ENCODE measurements around the gene ZIC4. TPM values are rescaled to one million over a fixed set of nuclear protein-coding genes. Genes with fewer than 3 reads are reported as not detected.

The ZIC4 gene
- total RNA-seq, 2 experiments from 2014 or later = not detected

DNA sequence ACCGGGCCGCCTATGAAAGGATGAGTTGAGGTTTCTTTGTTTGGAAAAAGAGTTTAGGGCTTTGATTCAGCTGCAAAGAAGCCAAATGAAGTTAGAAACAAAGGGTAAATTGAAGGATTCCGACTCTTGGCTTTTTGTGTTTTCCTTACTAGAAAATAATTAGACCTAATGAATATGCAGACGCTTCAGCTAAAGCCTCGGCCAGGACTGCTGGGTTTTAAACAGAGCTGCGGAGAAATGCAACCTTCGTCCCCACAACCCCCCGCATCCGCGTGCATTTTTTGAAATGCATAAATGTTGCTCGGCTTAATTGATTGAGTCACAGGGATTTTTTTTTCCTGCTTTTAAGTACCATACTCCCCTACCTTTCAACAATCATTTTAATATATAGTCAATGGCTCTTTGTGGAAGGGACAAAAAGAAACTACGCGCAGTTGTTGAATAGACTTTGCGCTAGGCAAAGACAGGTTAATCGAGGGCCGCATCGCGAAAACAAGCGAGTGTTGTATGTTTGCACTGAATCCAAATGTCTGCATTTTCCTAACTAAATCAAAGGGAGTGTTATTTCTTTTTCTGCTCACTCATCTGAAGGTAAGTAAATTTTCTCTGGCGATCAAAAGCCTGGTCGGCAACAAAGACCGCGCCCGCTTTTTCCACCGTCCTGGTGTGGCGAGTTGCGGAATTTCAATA lies 1.3 kb upstream of the ZIC4 start:
- POLR2A ChIA-PET = no interaction called here
- CTCF ChIA-PET = no interaction called here

GRCh38 chr3:147407114-147407497 lies 763 bp upstream of the ZIC4 start:
- ChIA-PET CTCF (no interaction called here), POLR2A (no interaction called here)

DNA sequence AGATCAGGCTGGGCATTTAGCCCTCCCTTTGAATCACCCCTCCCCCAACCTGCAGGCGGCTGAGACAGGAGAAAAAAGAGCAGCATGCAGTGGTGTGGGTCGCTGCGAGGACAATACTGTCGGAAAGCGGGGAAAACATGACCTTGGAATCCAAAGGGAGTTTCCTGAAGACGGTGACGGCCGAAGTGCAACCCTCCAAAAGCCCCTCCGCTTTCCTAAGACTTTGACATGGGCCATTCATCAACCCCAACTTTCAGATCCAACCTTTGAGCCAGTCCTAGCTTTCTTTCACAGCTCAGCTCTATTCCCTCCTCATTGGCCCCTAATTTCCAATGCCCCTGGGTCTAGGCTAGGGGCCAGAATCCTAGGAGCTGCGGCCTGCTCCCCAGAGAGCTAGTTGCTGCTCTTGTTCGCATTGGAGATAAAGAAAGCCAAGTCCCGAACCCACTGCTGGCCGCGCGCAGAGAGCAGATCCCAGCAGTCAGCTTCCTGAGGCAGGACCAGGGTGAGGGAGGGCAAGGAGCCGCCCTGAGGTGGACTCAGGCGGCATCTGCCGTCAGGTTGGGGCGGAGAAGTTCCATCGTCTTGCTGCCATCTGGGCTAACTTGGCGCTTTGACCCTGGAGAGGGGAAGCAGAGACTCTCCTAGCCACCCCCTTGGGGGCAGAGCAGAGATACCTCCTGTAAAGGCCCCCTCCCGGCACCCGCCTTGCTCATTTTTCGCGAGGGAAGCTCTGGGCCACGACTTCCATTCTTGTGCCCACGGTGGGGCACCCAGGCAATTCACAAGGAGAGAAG lies 914 bp downstream of the ZIC4 start:
- ChIA-PET CTCF (no interaction called here), POLR2A (interaction anchor here (0.5 kb wide), 1 partner anchor 16 kb away, joined by 3 read pairs; no protein-coding TSS in a partner anchor)

DNA sequence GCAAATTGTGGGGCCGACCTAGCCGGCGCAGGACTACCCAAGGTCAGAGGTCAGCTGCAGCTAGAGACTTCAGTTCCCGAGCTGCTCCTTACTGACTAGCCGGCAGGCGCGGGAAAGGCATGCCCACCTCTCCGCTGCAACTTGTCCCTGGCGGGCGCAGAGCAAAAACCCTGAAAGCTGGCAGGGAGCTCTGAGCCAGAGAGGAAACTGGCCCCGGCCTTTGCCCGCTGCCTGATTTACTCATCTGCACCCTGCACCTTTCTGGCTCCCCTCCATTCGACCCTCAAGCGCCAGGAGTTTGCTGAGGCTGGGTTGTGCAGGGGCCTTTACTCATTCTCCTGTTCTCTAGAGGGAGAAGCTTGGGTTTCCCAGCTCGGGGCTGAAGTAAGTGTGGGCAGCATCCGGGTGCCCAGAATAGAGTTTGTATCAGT lies 1.5 kb downstream of the ZIC4 start:
- CTCF ChIA-PET = no interaction called here
- POLR2A ChIA-PET = interaction anchor here (0.5 kb wide), 1 partner anchor 16 kb away, joined by 3 read pairs; no protein-coding TSS in a partner anchor

- ChIA-PET POLR2A (interaction anchor here (0.5 kb wide), 1 partner anchor 15 kb away, joined by 3 read pairs; no protein-coding TSS in a partner anchor), CTCF (interaction anchor here (0.7 kb wide), 1 partner anchor 1063 kb away, joined by 3 read pairs; no protein-coding TSS in a partner anchor)
Observed at GRCh38 chr3:147404000-147404799, 2.1 kb downstream of the ZIC4 start.

DNA sequence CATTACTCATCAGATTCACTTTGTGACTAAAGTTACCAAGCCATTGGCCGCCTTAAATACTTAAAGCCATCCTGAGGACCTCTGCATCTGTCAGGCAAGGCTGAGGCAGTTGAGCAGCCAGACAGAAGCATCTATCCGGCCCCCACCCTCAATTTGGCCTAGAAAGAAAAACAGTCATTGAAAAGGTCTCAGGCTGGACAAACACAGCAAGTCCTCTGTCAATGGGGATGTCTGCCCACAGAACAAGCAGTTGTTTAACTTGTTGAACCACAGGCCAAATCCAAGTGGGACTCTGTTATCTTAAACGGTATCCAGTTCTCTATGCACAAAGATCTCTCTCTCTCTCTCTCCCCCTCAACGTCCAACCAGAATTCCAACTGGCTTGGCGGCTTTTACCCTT lies 2.8 kb downstream of the ZIC4 start:
- ChIA-PET POLR2A (no interaction called here), CTCF (interaction anchor here (0.7 kb wide), 1 partner anchor 1064 kb away, joined by 3 read pairs; no protein-coding TSS in a partner anchor)

- ChIA-PET CTCF (no interaction called here), POLR2A (no interaction called here)
Observed at GRCh38 chr3:147402159-147402558, 4.2 kb downstream of the ZIC4 start.

DNA sequence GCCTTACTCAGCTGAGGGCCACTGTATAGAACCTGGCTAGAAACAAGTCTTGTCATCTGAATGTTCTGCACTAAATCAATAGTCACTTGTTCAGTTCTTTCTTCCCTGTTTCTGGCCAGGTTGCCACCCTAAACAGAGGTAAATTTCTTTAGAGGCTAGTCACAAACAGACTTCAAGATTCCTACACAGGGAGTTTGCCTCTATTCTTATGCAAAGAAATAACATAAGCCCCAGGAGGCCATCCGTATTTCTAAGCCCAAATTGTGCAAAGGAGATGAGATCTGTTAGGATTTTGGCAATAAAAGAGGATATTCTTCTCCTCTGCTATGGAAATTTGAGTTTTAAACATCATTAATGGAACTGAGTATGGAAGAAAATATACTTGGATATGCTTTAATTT lies 4.9 kb downstream of the ZIC4 start:
- POLR2A ChIA-PET = no interaction called here
- CTCF ChIA-PET = no interaction called here

- ChIA-PET CTCF (no interaction called here), POLR2A (no interaction called here)
Observed at GRCh38 chr3:147400999-147401398, 5.3 kb downstream of the ZIC4 start.

DNA sequence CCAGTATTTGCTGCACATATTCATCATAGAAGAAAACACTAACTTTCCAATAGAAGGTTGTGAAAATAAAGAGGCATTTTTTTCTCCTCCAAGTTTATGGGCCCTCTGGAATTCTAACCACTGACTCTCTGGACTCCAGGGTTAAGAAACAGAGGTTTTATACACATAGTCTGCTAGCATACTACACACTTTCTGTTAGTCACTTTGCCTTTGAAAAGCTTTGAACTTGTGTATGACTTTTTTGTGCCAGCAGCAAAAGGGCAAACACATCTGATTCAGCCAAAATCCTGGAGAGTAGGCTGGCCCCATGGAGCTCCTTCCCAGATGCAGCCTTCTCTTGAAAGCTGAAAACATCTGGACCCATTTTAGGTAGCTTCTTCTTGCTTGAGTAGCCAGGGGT lies 6.2 kb downstream of the ZIC4 start:
- ChIA-PET POLR2A (no interaction called here), CTCF (no interaction called here)

- ChIA-PET POLR2A (no interaction called here), CTCF (no interaction called here)
Observed at GRCh38 chr3:147398813-147399534, 7.4 kb downstream of the ZIC4 start.

DNA sequence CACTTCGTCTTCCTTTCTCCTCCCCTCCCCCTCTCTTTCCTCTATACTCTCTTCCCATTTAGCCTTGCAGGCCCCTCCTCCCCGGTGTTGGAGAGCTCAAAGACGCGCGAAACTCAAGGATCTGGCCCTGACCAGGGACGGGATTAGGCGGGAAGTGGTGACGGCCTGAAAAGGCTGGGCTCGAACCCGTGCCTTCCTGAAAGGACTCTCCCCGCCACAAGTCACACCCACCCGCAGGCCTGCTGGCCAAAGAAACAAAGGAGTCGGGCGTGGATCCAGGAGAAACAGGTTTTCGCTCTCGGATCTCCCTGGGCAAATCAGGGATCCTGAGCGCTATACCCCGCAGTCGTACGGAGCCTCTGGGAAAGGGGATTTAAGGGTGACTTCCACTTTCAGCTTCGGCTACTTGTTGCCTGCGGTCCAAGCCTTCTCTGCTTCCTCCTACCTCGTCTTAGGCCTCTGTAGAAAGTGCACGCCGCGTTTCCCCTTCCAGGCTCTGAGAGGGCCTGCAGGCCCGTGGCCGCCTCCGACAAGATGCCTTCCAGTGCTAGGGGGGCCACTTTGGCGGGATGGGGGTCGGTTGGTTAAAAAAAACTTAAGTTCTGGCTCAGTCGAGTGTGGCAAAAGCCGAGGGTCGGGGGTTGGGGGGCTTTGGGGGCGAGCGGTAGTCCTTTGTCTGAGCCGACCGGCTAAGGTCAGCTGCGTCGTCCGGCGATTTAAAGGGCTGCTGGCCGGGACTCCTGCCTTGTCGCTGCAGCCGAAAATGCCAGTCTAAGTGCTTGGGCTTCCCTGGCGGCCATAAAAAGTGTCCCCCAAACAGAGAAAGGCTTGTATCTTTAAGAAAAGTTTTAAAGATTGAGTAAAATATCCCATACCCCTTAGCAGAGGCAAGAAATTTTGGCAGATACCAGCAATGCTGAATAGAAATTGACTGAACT lies 8.2 kb downstream of the ZIC4 start:
- CTCF ChIA-PET = no interaction called here
- POLR2A ChIA-PET = no interaction called here

- CTCF ChIA-PET = no interaction called here
Observed at GRCh38 chr3:147397155-147397874, 9.0 kb downstream of the ZIC4 start.

GRCh38 chr3:147396712-147397046 lies 9.7 kb downstream of the ZIC4 start:
- POLR2A ChIA-PET = no interaction called here
- CTCF ChIA-PET = no interaction called here

More at GRCh38 chr3:147397155-147397874, 9.0 kb downstream of the ZIC4 start:
- POLR2A ChIA-PET = no interaction called here

- ChIA-PET POLR2A (no interaction called here), CTCF (no interaction called here)
Observed at GRCh38 chr3:147395899-147396711, 10.2 kb downstream of the ZIC4 start.

GRCh38 chr3:147394884-147395225 lies 11.5 kb downstream of the ZIC4 start:
- ChIA-PET POLR2A (no interaction called here), CTCF (no interaction called here)

All from activated CD8-positive, alpha-beta memory T cell treated with anti-CD3 and anti-CD28 coated beads for 36 hours (primary cell).